Spleen (tissue), 11 donors: Measurements from ENCODE around the gene PLA2G5. TPM values are rescaled to one million over a fixed set of nuclear protein-coding genes. Genes with fewer than 3 reads are reported as not detected.

Source experiments
- DNase-seq: peaks from one replicate; pipeline ENCODE4 v3.0.0-alpha.2; 2020
- H3K27ac ChIP-seq, 8 donors: fragments of 200-600 bp; sonication (generic) in 7 of 8; 1 replicate in 4 of 8; 2 replicates in 4 of 8; pipeline versions ENCODE4 v1.5.0 to v1.8.0; 2016 to 2021; ENCODE audit warnings: inconsistent platforms in 4 of 8, mild to moderate bottlenecking in 4 of 8, moderate library complexity in 1 of 8
- H3K27me3 ChIP-seq, 7 donors: fragments of 200-600 bp; sonication (generic) in 6 of 7; replicated peaks in 1 of 7; 1 replicate in 4 of 7; 2 replicates in 3 of 7; pipeline versions ENCODE4 v1.5.0 to v1.8.0; 2016 to 2021; ENCODE audit warnings: inconsistent platforms in 3 of 7, mild to moderate bottlenecking in 1 of 7
- H3K36me3 ChIP-seq, 6 donors: fragments of 200-600 bp; sonication (generic) in 5 of 6; 1 replicate in 4 of 6; 2 replicates in 2 of 6; pipeline versions ENCODE4 v1.5.0 to v1.8.0; 2016 to 2021; ENCODE audit warnings: inconsistent platforms in 2 of 6
- H3K4me1 ChIP-seq, 6 donors: fragments of 200-600 bp; sonication (generic) in 5 of 6; 1 replicate in 3 of 6; 2 replicates in 3 of 6; pipeline versions ENCODE4 v1.5.0 to v1.8.0; 2016 to 2021; ENCODE audit warnings: inconsistent platforms in 3 of 6
- H3K4me3 ChIP-seq, 8 donors: fragments of 200-600 bp; sonication (generic) in 7 of 8; 1 replicate in 4 of 8; 2 replicates in 4 of 8; pipeline versions ENCODE4 v1.5.0 to v1.8.0; 2016 to 2021; ENCODE audit warnings: inconsistent platforms in 4 of 8, mild to moderate bottlenecking in 4 of 8, moderate library complexity in 2 of 8
- H3K9me3 ChIP-seq, 8 donors: fragments of 200-600 bp; sonication (generic) in 7 of 8; 1 replicate in 4 of 8; 2 replicates in 4 of 8; pipeline versions ENCODE4 v1.5.0 to v1.8.0; 2016 to 2021; ENCODE audit warnings: inconsistent platforms in 4 of 8
- CTCF ChIP-seq, 11 experiments: fragments of 200-600 bp in 7 of 11; fragments of 450-650 bp in 4 of 11; sonication (generic) in 4 of 11; IDR thresholded peaks in 8 of 11; conservative IDR thresholded peaks in 3 of 11; 1 replicate in 7 of 11; 2 replicates in 4 of 11; pipeline versions ENCODE4 v1.4.0 to v1.8.0; 2016 to 2021; ENCODE audit warnings: antibody characterized with exemption in 11 of 11, inconsistent platforms in 4 of 11, mild to moderate bottlenecking in 1 of 11
- POLR2A ChIP-seq, 3 donors: fragments of 450-650 bp; IDR thresholded peaks; one replicate each; pipeline ENCODE4 v1.5.1; 2017; ENCODE audit warnings: antibody characterized with exemption in 3 of 3, mild to moderate bottlenecking in 1 of 3
- POLR2AphosphoS5 ChIP-seq, 3 donors: sonication (generic); formaldehyde crosslinking; IDR thresholded peaks; one replicate each; pipeline ENCODE4 v1.5.1; 2017; ENCODE audit warnings: antibody characterized with exemption in 3 of 3
- WGBS, 5 donors: extraction: QIAGEN DNeasy Blood & Tissue Kit in 3 of 5; methylation state at CpG; one replicate each; pipeline versions ENCODE4 v1.1.5 to v1.1.7; 2013 to 2018; 5-methylcytosine and 5-hydroxymethylcytosine counted together
- intact Hi-C: fragments of 100-400 bp; cut with DNase I; formaldehyde crosslinking; loops from one replicate; pipeline ENCODE4 v1.15.0; 2023; ENCODE audit warnings: low total_unique reads
- polyA plus RNA-seq, 3 donors: library from polyadenylated mRNA; stranded (reverse); fragments of 200-250 nt; gene quantifications; one replicate each; pipeline ENCODE4 v1.2.1, GENCODE V29; 2013
- total RNA-seq, 7 donors: library from RNA; depleted of rRNA in 3 of 7; stranded (reverse); fragments of >200 nt in 3 of 7; fragmentation: NEBNext Ultra II Directional in 4 of 7; extraction: Animal tissue kit (Norgen Biotek cat#: 25700) in 4 of 7; gene quantifications; one replicate each; pipeline versions ENCODE4 v1.1.0 to v1.2.1, GENCODE V29; 2016 to 2021
- donor health status: healthy with polysubstance abuse.
- donor health status: DM: no; HTN: no; CAD: no; lungs with moderate emphysema.
- donor health status: DM: no; HTN: no; CAD: no.
- donor health status: Bipolar disorder and iron deficiency.
- donor health status: healthy.
- donor health status: DM: no; HTN: no; CAD: no.
- donor health status: DM: yes; HTN: yes; CAD: no.

The PLA2G5 gene
- total and polyA plus RNA-seq, 10 donors: 0.34 to 2.0 (median 0.89) TPM; not detected in 3

GRCh38 chr1:20083178-20083944 lies 13.4 kb downstream of the PLA2G5 start:
- TF ChIP-seq POLR2A (IDR thresholded peaks at IDR 0.05) (no peak), POLR2AphosphoS5 (IDR thresholded peaks at IDR 0.05) (no peak), CTCF (IDR thresholded peaks at IDR 0.05 in 8 of 11, conservative IDR thresholded peaks at IDR 0.05 in 3 of 11) (no peak)
- peaks cover 0 to 19% (median 0%) of the 10 kb centered on the region in 7 donors for H3K27me3 ChIP-seq
- H3K36me3 ChIP-seq: no peaks in the 10 kb centered on the region
- H3K4me1 ChIP-seq: peaks cover 6 to 35% (median 17%) of the 10 kb centered on the region in 6 donors
- no peak for DNase-seq
- no peak overlapping the region for H3K4me3 ChIP-seq
- WGBS, 5 donors: 93 to 96% (median 93%) methylated on average over 10 of the region's 10 CpGs
- H3K9me3 ChIP-seq: no peaks in the 10 kb centered on the region
- intact Hi-C loops: no loop called here
- H3K27ac ChIP-seq: no peak overlapping the region

- no peak overlapping the region for H3K4me3 ChIP-seq
- no peaks in the 10 kb centered on the region for H3K9me3 ChIP-seq
- peaks cover 0 to under 1% (median 0%) of the 10 kb centered on the region in 6 donors for H3K4me1 ChIP-seq
- H3K27me3 ChIP-seq: no peaks in the 10 kb centered on the region
- H3K36me3 ChIP-seq: no peaks in the 10 kb centered on the region
- intact Hi-C loops: no loop called here
- 89 to 100% (median 94%) methylated on average over 1 of the region's 1 CpG for WGBS, 5 donors
- TF ChIP-seq POLR2AphosphoS5 (IDR thresholded peaks at IDR 0.05) (no peak), CTCF (IDR thresholded peaks at IDR 0.05 in 8 of 11, conservative IDR thresholded peaks at IDR 0.05 in 3 of 11) (no peak), POLR2A (IDR thresholded peaks at IDR 0.05) (no peak)
- no peak overlapping the region for H3K27ac ChIP-seq
- no peak for DNase-seq
Observed at GRCh38 chr1:20086800-20087199, 16.8 kb downstream of the PLA2G5 start.

- intact Hi-C loops: no loop called here
- Histone ChIP-seq H3K36me3 (no peaks in the 10 kb centered on the region), H3K4me3 (no peak overlapping the region), H3K4me1 (no peaks in the 10 kb centered on the region), H3K27me3 (no peaks in the 10 kb centered on the region), H3K27ac (no peak overlapping the region), H3K9me3 (no peaks in the 10 kb centered on the region)
- no peak for DNase-seq
- TF ChIP-seq POLR2A (IDR thresholded peaks at IDR 0.05): no peak
- TF ChIP-seq CTCF (IDR thresholded peaks at IDR 0.05 in 8 of 11, conservative IDR thresholded peaks at IDR 0.05 in 3 of 11): peak in 1 of 11 experiments; percentile 19
- WGBS, 5 donors: 52 to 58% (median 56%) methylated on average over 4 of the region's 4 CpGs
Observed at GRCh38 chr1:20087668-20088067, 17.7 kb downstream of the PLA2G5 start.

GRCh38 chr1:20089328-20090077 lies 19.5 kb downstream of the PLA2G5 start:
- Histone ChIP-seq H3K4me1 (no peaks in the 10 kb centered on the region), H3K9me3 (no peaks in the 10 kb centered on the region), H3K4me3 (no peak overlapping the region), H3K27me3 (no peaks in the 10 kb centered on the region), H3K27ac (no peak overlapping the region), H3K36me3 (no peaks in the 10 kb centered on the region)
- 85 to 90% (median 86%) methylated on average over 19 of the region's 19 CpGs for WGBS, 5 donors
- intact Hi-C loops: no loop called here
- no peak for TF ChIP-seq POLR2A (IDR thresholded peaks at IDR 0.05)
- no peak for TF ChIP-seq CTCF (IDR thresholded peaks at IDR 0.05 in 8 of 11, conservative IDR thresholded peaks at IDR 0.05 in 3 of 11)
- no peak for TF ChIP-seq POLR2AphosphoS5 (IDR thresholded peaks at IDR 0.05)
- no peak for DNase-seq
